Measurements from ENCODE around the gene HYAL2. TPM values are rescaled to one million over a fixed set of nuclear protein-coding genes. Genes with fewer than 3 reads are reported as not detected.
A peak's percentile ranks its signal among the peaks of the same experiment; 100 is the strongest.

Gene HYAL2
- total RNA-seq, 4 donors from 2014 or later: 112 to 289 (median 166) TPM

- no peaks in the 10 kb centered on the region for H3K9me3 ChIP-seq
- H3K36me3 ChIP-seq: no peaks in the 10 kb centered on the region
- intact Hi-C loops (cut with DNase I; ENCODE audit: low total_unique reads): loop anchor here (2.0 kb wide), 1 partner anchor 197 kb away; no protein-coding TSS in a partner anchor
- peaks cover 0 to 19% of the 10 kb centered on the region in 2 donors for H3K4me1 ChIP-seq
- no peaks in the 10 kb centered on the region for H3K27me3 ChIP-seq
- no peak within 1 kb of the TSS for H3K27ac ChIP-seq
- TF ChIP-seq CTCF (IDR thresholded peaks at IDR 0.05) (no peak), POLR2A (IDR thresholded peaks at IDR 0.05) (no peak)
- H3K4me3 ChIP-seq: peak within 1 kb of the TSS; percentile 14 to 17
- DNase-seq: peak; percentile 55 to 72
Observed at GRCh38 chr3:50345586-50346234, 23.2 kb upstream of the HYAL2 start, which contains the start of gene ZMYND10. Gene ZMYND10, minus strand, starts transcription at chr3:50345732. Its CDS starts 153 bp downstream, at chr3:50345579.

GRCh38 chr3:50345008-50345407 lies 22.5 kb upstream of the HYAL2 start:
- H3K4me3 ChIP-seq: no peak overlapping the region
- intact Hi-C loops (cut with DNase I; ENCODE audit: low total_unique reads): no loop called here
- H3K9me3 ChIP-seq: no peaks in the 10 kb centered on the region
- peaks cover 0 to 19% of the 10 kb centered on the region in 2 donors for H3K4me1 ChIP-seq
- H3K36me3 ChIP-seq: no peaks in the 10 kb centered on the region
- no peak overlapping the region for H3K27ac ChIP-seq
- no peak for DNase-seq
- H3K27me3 ChIP-seq: no peaks in the 10 kb centered on the region
- TF ChIP-seq POLR2A (IDR thresholded peaks at IDR 0.05) (no peak), CTCF (IDR thresholded peaks at IDR 0.05) (no peak)

GRCh38 chr3:50342813-50343633 lies 20.5 kb upstream of the HYAL2 start:
- no peak for TF ChIP-seq CTCF (IDR thresholded peaks at IDR 0.05)
- TF ChIP-seq POLR2A (IDR thresholded peaks at IDR 0.05): no peak
- Histone ChIP-seq H3K27ac (no peak overlapping the region), H3K4me1 (peaks cover 0 to 19% of the 10 kb centered on the region in 2 donors), H3K36me3 (no peaks in the 10 kb centered on the region), H3K4me3 (no peak overlapping the region), H3K27me3 (no peaks in the 10 kb centered on the region), H3K9me3 (no peaks in the 10 kb centered on the region)
- intact Hi-C loops (cut with DNase I; ENCODE audit: low total_unique reads): no loop called here
- DNase-seq: no peak

GRCh38 chr3:50341996-50342650 lies 19.6 kb upstream of the HYAL2 start:
- TF ChIP-seq CTCF (IDR thresholded peaks at IDR 0.05) (no peak), POLR2A (IDR thresholded peaks at IDR 0.05) (no peak)
- Histone ChIP-seq H3K4me3 (no peak overlapping the region), H3K27ac (no peak overlapping the region), H3K27me3 (no peaks in the 10 kb centered on the region), H3K9me3 (no peaks in the 10 kb centered on the region), H3K4me1 (peaks cover 0 to 19% of the 10 kb centered on the region in 2 donors), H3K36me3 (no peaks in the 10 kb centered on the region)
- DNase-seq: no peak
- intact Hi-C loops (cut with DNase I; ENCODE audit: low total_unique reads): no loop called here

Data from uterus (tissue), 4 donors.